K562 (cell line): ENCODE results near the gene LRRC37B. TPM values are rescaled to one million over a fixed set of nuclear protein-coding genes. Genes with fewer than 3 reads are reported as not detected.
"Not testable (repeated sequence)": the region's sequence is repeated elsewhere in the genome, so short reads cannot be mapped to it uniquely, and the experiment has no call there.

Experiments used
- ATAC-seq: fragments of 200-7000 bp; cut with Tn5 transposase; 3 replicates; pipeline ENCODE4 v1.9.1; 2020; ENCODE audit warnings: moderate library complexity
- BruUV-seq: library from RNA; stranded (reverse); fragments of 400-500 nt; replicated peaks from 2 replicates; lab custom pipeline; 2021; lab: Mats Ljungman, UMichigan
- CTCF ChIA-PET: fragments of 300-600 bp; formaldehyde crosslinking; extraction: SDS; loops from one replicate; lab custom pipeline; 2021; ENCODE audit warnings: low intra/inter-chr PET ratio; lab: Yijun Ruan, JAX
- POLR2A ChIA-PET: fragments of 300-600, 350-650 bp; sonication (Branson Sonifier 250); formaldehyde crosslinking; extraction: SDS; loops from one replicate; lab custom pipeline; 2021; ENCODE audit warnings: antibody characterized with exemption, inconsistent platforms; lab: Yijun Ruan, JAX
- DNase-seq, 4 experiments: peaks; one replicate each; pipeline versions ENCODE4 v3.0.0 to v3.0.0-alpha.2; 2011 to 2018; ENCODE audit warnings: low spot score in 3 of 4, mixed read lengths in 3 of 4; ENCODE audit errors: extremely low read depth in 1 of 4
- FAIRE-seq: peaks from 2 replicates; lab custom pipeline; 2011; peaks lifted over from hg19 to GRCh38; lab: Jason Lieb, UNC
- H2AFZ ChIP-seq: 2 replicates; pipeline ENCODE4 v1.6.0; 2011; ENCODE audit warnings: low read depth, low read length, control low read depth, inconsistent platforms
- H3K27ac ChIP-seq: fragments of 200-600 bp; 3 replicates; pipeline ENCODE4 v1.8.0; 2011; ENCODE audit warnings: low read depth, mild to moderate bottlenecking, control low read depth, inconsistent platforms, low read length, moderate library complexity, mixed read lengths; ENCODE audit errors: extremely low read depth
- H3K27me3 ChIP-seq, 2 experiments: fragments of 300-600 bp in 1 of 2; 2 replicates in 1 of 2; 3 replicates in 1 of 2; pipeline versions ENCODE4 v1.6.0 to v1.8.0; 2011; ENCODE audit warnings: inconsistent platforms in 2 of 2, low read length in 2 of 2, mild to moderate bottlenecking in 1 of 2, mixed read lengths in 1 of 2, moderate library complexity in 1 of 2; ENCODE audit not compliant: control insufficient read depth in 2 of 2, insufficient read depth in 2 of 2
- H3K36me3 ChIP-seq: fragments of 300-600 bp; 3 replicates; pipeline ENCODE4 v1.8.0; 2011; ENCODE audit warnings: mild to moderate bottlenecking, low read length, inconsistent platforms; ENCODE audit not compliant: control insufficient read depth, insufficient read depth
- H3K4me1 ChIP-seq, 2 experiments: fragments of 200-600 bp in 1 of 2; replicated peaks in 1 of 2; 2 replicates in 1 of 2; 3 replicates in 1 of 2; pipeline versions ENCODE4 v1.5.1 to v1.8.0; 2011; ENCODE audit warnings: inconsistent platforms in 2 of 2, low read length in 2 of 2, mild to moderate bottlenecking in 1 of 2, mixed read lengths in 1 of 2, moderate library complexity in 1 of 2; ENCODE audit not compliant: control insufficient read depth in 2 of 2, insufficient read depth in 2 of 2
- H3K4me2 ChIP-seq: 2 replicates; pipeline ENCODE4 v1.6.1; 2011; ENCODE audit warnings: low read length, control low read depth, inconsistent platforms, mixed read lengths; ENCODE audit not compliant: insufficient read depth
- H3K4me3 ChIP-seq: fragments of 200-600 bp; sonication (generic), shearing (Covaris generic); 2 replicates; pipeline ENCODE4 v1.5.1; 2016; ENCODE audit warnings: control low read depth, inconsistent platforms
- H3K79me2 ChIP-seq: fragments of 200-600 bp; 3 replicates; pipeline ENCODE4 v1.8.0; 2011; ENCODE audit warnings: low read length, inconsistent platforms; ENCODE audit not compliant: control insufficient read depth, insufficient read depth
- H3K9ac ChIP-seq, 2 experiments: 2 replicates each; pipeline versions ENCODE4 v1.6.0 to v1.6.1; 2011; ENCODE audit warnings: low read depth in 2 of 2, low read length in 2 of 2, control low read depth in 1 of 2, inconsistent platforms in 1 of 2, mild to moderate bottlenecking in 1 of 2, mixed read lengths in 1 of 2; ENCODE audit not compliant: insufficient read depth in 1 of 2
- H3K9me1 ChIP-seq: one replicate; pipeline ENCODE4 v1.6.0; 2011; ENCODE audit warnings: inconsistent platforms, mild to moderate bottlenecking, low read length, moderate library complexity; ENCODE audit not compliant: control insufficient read depth, insufficient read depth
- H3K9me3 ChIP-seq: replicated peaks from 2 replicates; pipeline ENCODE4 v1.5.1; 2011; ENCODE audit warnings: low read depth, low read length, inconsistent platforms; ENCODE audit not compliant: control insufficient read depth, insufficient read depth
- H4K20me1 ChIP-seq: replicated peaks from 2 replicates; pipeline ENCODE4 v1.6.1; 2011; ENCODE audit warnings: low read length, inconsistent platforms, mixed read lengths; ENCODE audit not compliant: control insufficient read depth, insufficient read depth
- WGBS: fragments of 100-300 bp; shearing (Covaris generic); methylation state at CpG from one replicate; pipeline ENCODE4 v1.1.6; 2016; ENCODE audit warnings: low coverage, mixed read lengths; ENCODE audit not compliant: insufficient coverage; ENCODE audit errors: missing lambda C conversion rate; 5-methylcytosine and 5-hydroxymethylcytosine counted together
- in situ Hi-C: fragments of 300-500 bp; cut with MboI; formaldehyde crosslinking; loops from 4 replicates; pipeline ENCODE4 v1.15.0; 2018; ENCODE audit warnings: inconsistent platforms, mixed read lengths
- intact Hi-C: fragments of 100-400 bp; cut with micrococcal nuclease; formaldehyde crosslinking; loops from 2 replicates; pipeline ENCODE4 v1.14.2; 2022
- polyA plus RNA-seq, 8 experiments: library from polyadenylated mRNA; depleted of rRNA in 4 of 8; stranded (reverse) in 5 of 8; unstranded in 3 of 8; fragments of >200 nt; fragmentation: Nextera tagmentation in 2 of 8; fragmentation: Illumina TruSeq in 1 of 8; extraction: Ambion mirVana in 2 of 8; extraction: Trizol in 1 of 8; gene quantifications; 2 replicates each; pipeline versions ENCODE4 v1.2.1 to v1.2.3, GENCODE V29; 2011 to 2014; ENCODE audit warnings: inconsistent platforms in 1 of 8, missing spikeins in 1 of 8
- total RNA-seq, 7 experiments: library from RNA; depleted of rRNA in 6 of 7; stranded (reverse); fragments of >200 nt in 6 of 7; fragmentation: Illumina TruSeq in 2 of 7; extraction: Trizol in 2 of 7; gene quantifications; 2 replicates each; pipeline versions ENCODE4 v1.2.1 to v1.2.3, GENCODE V29; 2011 to 2021; ENCODE audit warnings: low replicate concordance in 1 of 7

Gene LRRC37B
- total and polyA plus RNA-seq, 9 of the 15 experiments (the other 6 are each of a cell fraction or from before 2014, with no cell fraction given): 2.7 to 19.8 (median 12.4) TPM

DNA sequence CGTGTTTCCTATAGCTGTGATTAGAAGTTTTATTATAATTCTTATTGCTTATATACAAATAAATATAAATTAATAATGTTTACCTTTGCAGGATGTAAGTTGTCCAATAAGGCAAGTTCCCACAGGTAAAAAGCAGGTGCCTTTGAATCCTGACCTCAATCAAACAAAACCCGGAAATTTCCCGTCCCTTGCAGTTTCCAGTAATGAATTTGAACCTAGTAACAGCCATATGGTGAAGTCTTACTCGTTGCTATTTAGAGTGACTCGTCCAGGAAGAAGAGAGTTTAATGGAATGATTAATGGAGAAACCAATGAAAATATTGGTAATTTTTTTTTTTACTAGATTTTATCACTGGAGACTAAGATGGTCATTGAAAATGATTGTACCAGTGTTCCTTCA lies 31.8 kb upstream of the LRRC37B start:
- intact Hi-C loops, in situ Hi-C loops, H3K4me1 ChIP-seq, H2AFZ ChIP-seq, H3K9me1 ChIP-seq, BruUV-seq, DNase-seq, H3K79me2 ChIP-seq, POLR2A ChIA-PET, H3K9me3 ChIP-seq, H3K4me2 ChIP-seq, H3K27ac ChIP-seq, CTCF ChIA-PET, FAIRE-seq, H3K4me3 ChIP-seq, H4K20me1 ChIP-seq, H3K27me3 ChIP-seq, H3K9ac ChIP-seq, ATAC-seq: not testable (repeated sequence)
- H3K36me3 ChIP-seq: peaks cover 51% of the 10 kb centered on the region
- WGBS: 90% methylated on average over 5 of the region's 5 CpGs

DNA sequence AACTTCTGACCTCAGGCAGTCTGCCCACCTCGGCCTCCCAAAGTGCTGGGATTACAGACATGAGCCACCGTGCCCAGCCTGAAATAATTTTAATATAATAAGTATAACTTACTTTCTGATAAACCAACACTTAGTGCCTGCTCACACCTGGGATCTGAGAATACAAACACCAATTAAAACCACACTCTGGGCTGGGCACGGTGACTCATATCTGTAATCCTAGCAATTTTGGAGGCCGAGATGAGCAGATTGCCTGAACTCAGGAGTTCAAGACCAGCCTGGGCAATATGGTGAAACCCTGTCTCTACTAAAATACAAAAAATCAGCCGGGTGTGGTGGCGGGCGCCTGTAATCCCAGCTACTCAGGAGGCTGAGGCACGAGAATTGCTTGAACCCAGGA lies 15.4 kb upstream of the LRRC37B start:
- BruUV-seq, intact Hi-C loops, H4K20me1 ChIP-seq, H3K4me2 ChIP-seq, FAIRE-seq, in situ Hi-C loops, H2AFZ ChIP-seq, H3K9me3 ChIP-seq, ATAC-seq, H3K4me3 ChIP-seq, POLR2A ChIA-PET, H3K79me2 ChIP-seq, H3K27me3 ChIP-seq, H3K4me1 ChIP-seq, H3K9ac ChIP-seq, DNase-seq, H3K27ac ChIP-seq, CTCF ChIA-PET, H3K9me1 ChIP-seq: not testable (repeated sequence)
- peaks cover 94% of the 10 kb centered on the region for H3K36me3 ChIP-seq
- WGBS: 93% methylated on average over 8 of the region's 8 CpGs
